Measurements from ENCODE around the gene TGFB1.

Gene TGFB1

GRCh38 chr19:41309180-41310032, 44.3 kb downstream of the TGFB1 start:
- DNase-seq (ENCODE audit: low read depth, low spot score): peak; percentile 31
- in situ Hi-C loops (cut with HindIII; ENCODE audit: low sequenced_read_pairs): no loop called here

GRCh38 chr19:41308450-41309179, 45.1 kb downstream of the TGFB1 start:
- in situ Hi-C loops (cut with HindIII; ENCODE audit: low sequenced_read_pairs): no loop called here
- peak; percentile 90 for DNase-seq (ENCODE audit: low read depth, low spot score)
- H3K4me3 ChIP-seq (ENCODE audit: low read depth, low read length): no peak overlapping the region
- peak; percentile 97 for TF ChIP-seq CTCF (IDR thresholded peaks at IDR 0.05; ENCODE audit: low read depth, low read length)

More at GRCh38 chr19:41309180-41310032, 44.3 kb downstream of the TGFB1 start:
- TF ChIP-seq CTCF (IDR thresholded peaks at IDR 0.05; ENCODE audit: low read depth, low read length): no peak
- H3K4me3 ChIP-seq (ENCODE audit: low read depth, low read length): peak overlapping the region; percentile 69

GRCh38 chr19:41307954-41308449, 45.7 kb downstream of the TGFB1 start:
- no peak overlapping the region for H3K4me3 ChIP-seq (ENCODE audit: low read depth, low read length)
- DNase-seq (ENCODE audit: low read depth, low spot score): no peak
- no peak for TF ChIP-seq CTCF (IDR thresholded peaks at IDR 0.05; ENCODE audit: low read depth, low read length)
- in situ Hi-C loops (cut with HindIII; ENCODE audit: low sequenced_read_pairs): no loop called here

GRCh38 chr19:41307090-41307875, 46.4 kb downstream of the TGFB1 start:
- no peak overlapping the region for H3K4me3 ChIP-seq (ENCODE audit: low read depth, low read length)
- in situ Hi-C loops (cut with HindIII; ENCODE audit: low sequenced_read_pairs): no loop called here
- TF ChIP-seq CTCF (IDR thresholded peaks at IDR 0.05; ENCODE audit: low read depth, low read length): no peak
- no peak for DNase-seq (ENCODE audit: low read depth, low spot score)

GRCh38 chr19:41305927-41306793, 47.6 kb downstream of the TGFB1 start:
- no peak for DNase-seq (ENCODE audit: low read depth, low spot score)
- no peak overlapping the region for H3K4me3 ChIP-seq (ENCODE audit: low read depth, low read length)
- in situ Hi-C loops (cut with HindIII; ENCODE audit: low sequenced_read_pairs): no loop called here
- TF ChIP-seq CTCF (IDR thresholded peaks at IDR 0.05; ENCODE audit: low read depth, low read length): no peak

All from astrocyte of the spinal cord (primary cell).